ENCODE data around the gene FGFBP2. TPM values are rescaled to one million over a fixed set of nuclear protein-coding genes. Genes with fewer than 3 reads are reported as not detected.

Gene FGFBP2
- total RNA-seq, 3 donors from 2014 or later, result 4.0 TPM; not detected in 2

DNA sequence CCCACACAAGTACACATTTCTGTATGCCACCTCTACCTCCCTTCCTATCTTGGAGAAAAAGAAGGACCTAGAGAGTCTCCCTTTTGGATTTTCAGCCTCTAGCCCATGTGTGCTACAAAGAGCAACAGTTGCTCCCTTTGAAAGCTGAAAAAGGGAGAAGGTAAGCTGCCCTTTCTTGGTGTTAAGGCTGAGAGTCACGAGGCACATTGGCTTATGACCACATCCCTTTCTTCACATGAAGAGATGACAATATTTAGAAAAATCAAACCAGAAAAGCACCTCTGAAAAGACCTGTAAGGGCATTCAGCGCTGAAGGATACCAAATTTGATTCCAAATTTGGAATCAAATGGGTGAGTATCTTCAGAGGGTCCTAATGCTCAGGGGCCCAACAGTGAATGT, 18.1 kb downstream of the FGFBP2 start:
- DNase-seq (no peak), ATAC-seq (no peak)
- intact Hi-C loops (cut with DNase I, micrococcal nuclease), result no loop called here
- TF ChIP-seq, protein P1, sequence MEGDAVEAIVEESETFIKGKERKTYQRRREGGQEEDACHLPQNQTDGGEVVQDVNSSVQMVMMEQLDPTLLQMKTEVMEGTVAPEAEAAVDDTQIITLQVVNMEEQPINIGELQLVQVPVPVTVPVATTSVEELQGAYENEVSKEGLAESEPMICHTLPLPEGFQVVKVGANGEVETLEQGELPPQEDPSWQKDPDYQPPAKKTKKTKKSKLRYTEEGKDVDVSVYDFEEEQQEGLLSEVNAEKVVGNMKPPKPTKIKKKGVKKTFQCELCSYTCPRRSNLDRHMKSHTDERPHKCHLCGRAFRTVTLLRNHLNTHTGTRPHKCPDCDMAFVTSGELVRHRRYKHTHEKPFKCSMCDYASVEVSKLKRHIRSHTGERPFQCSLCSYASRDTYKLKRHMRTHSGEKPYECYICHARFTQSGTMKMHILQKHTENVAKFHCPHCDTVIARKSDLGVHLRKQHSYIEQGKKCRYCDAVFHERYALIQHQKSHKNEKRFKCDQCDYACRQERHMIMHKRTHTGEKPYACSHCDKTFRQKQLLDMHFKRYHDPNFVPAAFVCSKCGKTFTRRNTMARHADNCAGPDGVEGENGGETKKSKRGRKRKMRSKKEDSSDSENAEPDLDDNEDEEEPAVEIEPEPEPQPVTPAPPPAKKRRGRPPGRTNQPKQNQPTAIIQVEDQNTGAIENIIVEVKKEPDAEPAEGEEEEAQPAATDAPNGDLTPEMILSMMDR (IDR thresholded peaks at IDR 0.05), result no peak
- Histone ChIP-seq H3K4me1 (ENCODE audit: low read depth) (no peaks in the 10 kb centered on the region), H3K9me3 (no peaks in the 10 kb centered on the region), H3K36me3 (ENCODE audit: low read depth) (no peaks in the 10 kb centered on the region), H3K4me3 (no peak overlapping the region)

DNA sequence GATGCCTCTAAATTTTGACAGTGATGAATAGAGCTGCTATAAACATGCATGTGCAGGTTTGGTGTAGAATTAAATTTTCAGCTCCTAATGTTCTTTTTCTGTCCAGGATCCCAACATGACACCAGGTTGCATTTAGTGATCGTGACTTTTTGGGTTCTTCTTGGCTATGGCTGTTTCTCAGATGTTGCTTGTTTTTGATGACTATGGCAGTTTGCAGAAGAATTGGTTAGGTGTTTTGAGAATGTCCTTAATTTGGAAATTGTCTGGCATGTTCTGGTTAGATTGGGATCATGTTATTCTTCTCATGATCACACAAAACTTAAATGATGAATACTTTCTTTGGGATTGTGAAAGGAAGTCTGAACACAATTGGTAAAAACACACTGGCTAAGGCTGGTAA, 20.7 kb downstream of the FGFBP2 start:
- DNase-seq (no peak), ATAC-seq (no peak)
- Histone ChIP-seq H3K9me3 (no peaks in the 10 kb centered on the region), H3K36me3 (ENCODE audit: low read depth) (no peaks in the 10 kb centered on the region), H3K4me1 (ENCODE audit: low read depth) (no peaks in the 10 kb centered on the region), H3K4me3 (no peak overlapping the region)
- TF ChIP-seq, protein P1 (IDR thresholded peaks at IDR 0.05), result no peak
- intact Hi-C loops (cut with DNase I, micrococcal nuclease), result no loop called here

DNA sequence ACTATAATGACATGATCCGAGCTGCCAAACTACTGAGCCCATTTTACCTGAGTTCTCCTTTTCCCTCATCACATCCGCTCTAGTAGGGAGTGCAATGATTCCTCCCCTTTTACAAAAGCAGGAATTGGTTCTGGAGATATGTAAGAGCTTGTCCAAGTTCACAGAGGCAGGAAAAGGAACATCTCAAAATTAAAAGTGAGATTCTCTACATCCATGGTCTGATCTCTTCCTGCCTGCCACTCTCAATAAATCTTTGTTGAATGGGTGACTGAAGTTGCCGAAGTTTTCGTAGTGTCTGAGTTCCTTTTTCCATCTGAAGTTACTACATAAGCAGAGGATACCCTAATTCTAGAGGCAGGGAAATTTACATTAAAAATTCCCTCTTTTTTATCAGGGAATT, 24.3 kb downstream of the FGFBP2 start, which contains the start of gene FGFBP1:
FGFBP1 (minus strand) TSS at position 101 of the 400 bp plus-strand sequence. CDS start 2,108 bp downstream, outside the sequence.
- intact Hi-C loops (cut with DNase I, micrococcal nuclease), result no loop called here
- no peaks in the 10 kb centered on the region for H3K9me3 ChIP-seq
- TF ChIP-seq, protein P1 (IDR thresholded peaks at IDR 0.05), result no peak
- DNase-seq, result no peak
- no peaks in the 10 kb centered on the region for H3K36me3 ChIP-seq (ENCODE audit: low read depth)
- no peaks in the 10 kb centered on the region for H3K4me1 ChIP-seq (ENCODE audit: low read depth)
- H3K4me3 ChIP-seq, result no peak within 1 kb of the TSS
- ATAC-seq, result peak; percentile 1

DNA sequence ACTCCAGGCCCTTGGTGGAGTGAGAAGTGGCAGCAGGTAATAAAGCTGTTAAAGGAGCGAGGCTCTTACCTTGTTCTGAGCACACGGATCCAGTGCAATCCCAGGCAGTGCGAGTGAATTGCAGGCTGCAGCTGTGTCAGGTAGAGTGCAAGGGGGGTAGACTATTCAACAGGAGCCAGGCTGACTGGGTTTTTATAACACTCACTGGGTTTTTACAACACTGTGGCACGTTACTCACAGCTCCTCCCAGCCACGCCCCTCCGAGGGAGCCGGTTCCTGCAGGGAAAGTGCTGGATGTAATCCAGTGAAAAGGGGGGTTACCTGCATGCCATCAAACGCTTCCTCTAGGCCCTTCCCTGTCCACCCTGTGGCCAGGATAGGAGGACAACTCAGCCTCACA, 24.8 kb downstream of the FGFBP2 start:
- DNase-seq (peak; percentile 90 to 92 (median 92)), ATAC-seq (peak; percentile 96)
- TF ChIP-seq, protein P1 (IDR thresholded peaks at IDR 0.05), result no peak
- intact Hi-C loops (cut with DNase I, micrococcal nuclease), result no loop called here
- no peaks in the 10 kb centered on the region for H3K36me3 ChIP-seq (ENCODE audit: low read depth)
- no peak overlapping the region for H3K4me3 ChIP-seq
- H3K4me1 ChIP-seq (ENCODE audit: low read depth), result no peaks in the 10 kb centered on the region
- no peaks in the 10 kb centered on the region for H3K9me3 ChIP-seq

DNA sequence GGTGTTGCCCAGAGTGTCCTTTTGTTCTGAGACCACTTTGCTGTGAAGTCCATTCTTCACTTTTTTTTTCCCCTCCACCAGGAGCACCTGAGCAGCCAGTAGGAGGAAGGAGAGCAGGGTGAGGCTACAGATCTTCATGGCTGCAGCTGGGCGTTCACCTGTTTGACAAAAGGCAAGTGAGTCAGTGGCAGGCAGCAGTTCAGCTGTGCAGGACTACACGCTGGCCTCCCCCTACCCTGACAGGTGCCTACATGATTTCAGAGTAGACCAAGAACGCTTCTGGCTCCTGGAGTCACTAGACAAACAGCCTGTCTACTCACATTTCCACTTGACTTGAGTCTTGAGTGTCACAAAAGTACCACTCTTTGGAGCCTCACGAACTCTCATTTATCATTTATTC, 26.5 kb downstream of the FGFBP2 start:
- TF ChIP-seq, protein P1 (IDR thresholded peaks at IDR 0.05), result no peak
- intact Hi-C loops (cut with DNase I, micrococcal nuclease), result no loop called here
- ATAC-seq (peak; percentile 75), DNase-seq (peak; percentile 69 to 72 (median 71))
- Histone ChIP-seq H3K4me1 (ENCODE audit: low read depth) (no peaks in the 10 kb centered on the region), H3K4me3 (no peak overlapping the region), H3K9me3 (no peaks in the 10 kb centered on the region), H3K36me3 (ENCODE audit: low read depth) (no peaks in the 10 kb centered on the region)

Data from mucosa of descending colon (tissue), 3 donors.